WTC11 (cell line): ENCODE results near the gene UBL5. TPM values are rescaled to one million over a fixed set of nuclear protein-coding genes. Genes with fewer than 3 reads are reported as not detected.
A peak's percentile ranks its signal among the peaks of the same experiment; 100 is the strongest.

ENCODE experiments used
- ATAC-seq: fragments of 200-7000 bp; cut with Tn5 transposase; 2 replicates; pipeline ENCODE4 v1.10.0; 2021; ENCODE audit warnings: mild to moderate bottlenecking, moderate library complexity
- CTCF ChIA-PET: fragments of 300-600 bp; sonication (Branson Sonifier 250); formaldehyde crosslinking; loops from one replicate; lab custom pipeline; 2021; ENCODE audit warnings: antibody characterized with exemption; lab: Charles Lee
- POLR2A ChIA-PET: fragments of 350-600 bp; sonication (Branson Sonifier 250); formaldehyde crosslinking; loops from one replicate; lab custom pipeline; 2021; ENCODE audit warnings: antibody characterized with exemption; lab: Charles Lee
- DNase-seq: peaks from one replicate; pipeline ENCODE4 v3.0.0; 2021; ENCODE audit warnings: low spot score
- H3K27ac Mint-ChIP-seq: 2 replicates; pipeline ENCODE4 v1.8.0; 2021; ENCODE audit warnings: mixed read lengths
- H3K27me3 Mint-ChIP-seq: 2 replicates; pipeline ENCODE4 v1.8.0; 2021; ENCODE audit warnings: low read depth, mild to moderate bottlenecking, moderate library complexity, mixed read lengths
- H3K36me3 Mint-ChIP-seq: 2 replicates; pipeline ENCODE4 v1.8.0; 2021; ENCODE audit warnings: mixed read lengths
- H3K4me1 Mint-ChIP-seq: 2 replicates; pipeline ENCODE4 v1.8.0; 2022; ENCODE audit warnings: mixed read lengths
- H3K4me3 Mint-ChIP-seq: 2 replicates; pipeline ENCODE4 v1.8.0; 2021; ENCODE audit warnings: mild to moderate bottlenecking, moderate library complexity, mixed read lengths
- H3K9me3 Mint-ChIP-seq: 2 replicates; pipeline ENCODE4 v1.8.0; 2021; ENCODE audit warnings: mixed read lengths
- CREM ChIP-seq: sonication (generic); formaldehyde crosslinking; IDR thresholded peaks from 2 replicates; pipeline ENCODE4 v1.8.1; 2022; ENCODE audit warnings: mild to moderate bottlenecking, missing genetic modification reagents, moderate library complexity
- FOXP1 ChIP-seq: sonication (generic); formaldehyde crosslinking; IDR thresholded peaks from 2 replicates; pipeline ENCODE4 v1.8.0; 2022; ENCODE audit warnings: missing genetic modification reagents, mild to moderate bottlenecking, moderate library complexity, borderline replicate concordance
- GABPB1 ChIP-seq: sonication (generic); formaldehyde crosslinking; IDR thresholded peaks from 2 replicates; pipeline ENCODE4 v1.8.1; 2023; ENCODE audit warnings: mild to moderate bottlenecking, missing genetic modification reagents
- GRHL2 ChIP-seq: fragments of 250-450 bp; sonication (Bioruptor Pico); IDR thresholded peaks from 2 replicates; pipeline ENCODE4 v1.8.0; 2022; ENCODE audit warnings: mild to moderate bottlenecking, moderate library complexity; ENCODE audit not compliant: insufficient replicate concordance, severe bottlenecking
- GTF2I ChIP-seq: fragments of 250-450 bp; sonication (Bioruptor Pico); conservative IDR thresholded peaks from 2 replicates; pipeline ENCODE4 v1.4.0; 2021; ENCODE audit warnings: mild to moderate bottlenecking
- NFE2L1 ChIP-seq: sonication (generic); formaldehyde crosslinking; IDR thresholded peaks from 2 replicates; pipeline ENCODE4 v1.8.1; 2023; ENCODE audit warnings: missing genetic modification reagents
- NR1H2 ChIP-seq: sonication (generic); formaldehyde crosslinking; IDR thresholded peaks from 2 replicates; pipeline ENCODE4 v1.9.0; 2021; ENCODE audit warnings: mild to moderate bottlenecking, moderate library complexity, missing genetic modification reagents
- NR2C2 ChIP-seq: sonication (generic); formaldehyde crosslinking; IDR thresholded peaks from 2 replicates; pipeline ENCODE4 v1.8.0; 2022; ENCODE audit warnings: mild to moderate bottlenecking, missing genetic modification reagents
- PRRX2 ChIP-seq: fragments of 250-450 bp; sonication (Bioruptor Pico); IDR thresholded peaks from 2 replicates; pipeline ENCODE4 v1.8.0; 2021; ENCODE audit warnings: mild to moderate bottlenecking
- SP1 ChIP-seq: sonication (generic); formaldehyde crosslinking; conservative IDR thresholded peaks from 2 replicates; pipeline ENCODE4 v1.8.1; 2022; ENCODE audit warnings: missing genetic modification reagents
- TEAD1 ChIP-seq: sonication (generic); formaldehyde crosslinking; IDR thresholded peaks from 2 replicates; pipeline ENCODE4 v1.8.0; 2022; ENCODE audit warnings: mild to moderate bottlenecking, missing genetic modification reagents
- ZNF416 ChIP-seq: fragments of 250-450 bp; sonication (Bioruptor Pico); IDR thresholded peaks from 2 replicates; pipeline ENCODE4 v1.9.0; 2021; ENCODE audit warnings: mild to moderate bottlenecking, inconsistent platforms
- ZNF423 ChIP-seq: fragments of 250-450 bp; sonication (Bioruptor Pico); IDR thresholded peaks from 2 replicates; pipeline ENCODE4 v2.1.2; 2022; ENCODE audit warnings: mild to moderate bottlenecking, moderate library complexity
- total RNA-seq: library from RNA; stranded (reverse); gene quantifications from 3 replicates; pipeline ENCODE4 v1.2.3, GENCODE V29; 2021
- TF ChIP-seq, protein P1 (sequence below): sonication (generic); formaldehyde crosslinking; IDR thresholded peaks from 2 replicates; pipeline ENCODE4 v1.8.1; 2022; ENCODE audit warnings: mild to moderate bottlenecking, missing genetic modification reagents, moderate library complexity, borderline replicate concordance
- TF ChIP-seq, protein P2 (sequence below): sonication (generic); formaldehyde crosslinking; IDR thresholded peaks from 2 replicates; pipeline ENCODE4 v1.8.1; 2022; ENCODE audit warnings: low read depth, mild to moderate bottlenecking, moderate library complexity, missing genetic modification reagents, borderline replicate concordance
- TF ChIP-seq, protein P3 (sequence below): sonication (generic); formaldehyde crosslinking; conservative IDR thresholded peaks from 2 replicates; pipeline ENCODE4 v1.8.1; 2022; ENCODE audit warnings: mild to moderate bottlenecking, missing genetic modification reagents
- TF ChIP-seq, protein P4 (sequence below): sonication (generic); formaldehyde crosslinking; IDR thresholded peaks from 2 replicates; pipeline ENCODE4 v1.8.1; 2023; ENCODE audit warnings: mild to moderate bottlenecking, missing genetic modification reagents
- TF ChIP-seq, protein P5 (sequence below): sonication (generic); formaldehyde crosslinking; IDR thresholded peaks from 2 replicates; pipeline ENCODE4 v1.8.0; 2022; ENCODE audit warnings: mild to moderate bottlenecking, missing genetic modification reagents
- TF ChIP-seq, protein P6 (sequence below): sonication (generic); formaldehyde crosslinking; IDR thresholded peaks from 2 replicates; pipeline ENCODE4 v1.8.0; 2022; ENCODE audit warnings: mild to moderate bottlenecking, missing genetic modification reagents
- TF ChIP-seq, protein P7 (sequence below): sonication (generic); formaldehyde crosslinking; IDR thresholded peaks from 2 replicates; pipeline ENCODE4 v1.8.1; 2023; ENCODE audit warnings: mild to moderate bottlenecking, missing genetic modification reagents, moderate library complexity
- TF ChIP-seq, protein P8 (sequence below): sonication (generic); formaldehyde crosslinking; IDR thresholded peaks from 2 replicates; pipeline ENCODE4 v1.8.1; 2023; ENCODE audit warnings: mild to moderate bottlenecking, missing genetic modification reagents, moderate library complexity
- TF ChIP-seq, protein P9 (sequence below): sonication (generic); formaldehyde crosslinking; IDR thresholded peaks from 2 replicates; pipeline ENCODE4 v1.8.1; 2023; ENCODE audit warnings: mild to moderate bottlenecking, moderate library complexity, missing genetic modification reagents
- TF ChIP-seq, protein P10 (sequence below): fragments of 250-450 bp; sonication (Bioruptor Pico); IDR thresholded peaks from 2 replicates; pipeline ENCODE4 v1.9.0; 2021; ENCODE audit warnings: mild to moderate bottlenecking
- TF ChIP-seq, protein P11 (sequence below): sonication (generic); formaldehyde crosslinking; IDR thresholded peaks from 2 replicates; pipeline ENCODE4 v1.8.0; 2022; ENCODE audit warnings: mild to moderate bottlenecking, missing genetic modification reagents

UBL5 gene
- total RNA-seq, 1 experiment from 2014 or later: 402 TPM

DNA sequence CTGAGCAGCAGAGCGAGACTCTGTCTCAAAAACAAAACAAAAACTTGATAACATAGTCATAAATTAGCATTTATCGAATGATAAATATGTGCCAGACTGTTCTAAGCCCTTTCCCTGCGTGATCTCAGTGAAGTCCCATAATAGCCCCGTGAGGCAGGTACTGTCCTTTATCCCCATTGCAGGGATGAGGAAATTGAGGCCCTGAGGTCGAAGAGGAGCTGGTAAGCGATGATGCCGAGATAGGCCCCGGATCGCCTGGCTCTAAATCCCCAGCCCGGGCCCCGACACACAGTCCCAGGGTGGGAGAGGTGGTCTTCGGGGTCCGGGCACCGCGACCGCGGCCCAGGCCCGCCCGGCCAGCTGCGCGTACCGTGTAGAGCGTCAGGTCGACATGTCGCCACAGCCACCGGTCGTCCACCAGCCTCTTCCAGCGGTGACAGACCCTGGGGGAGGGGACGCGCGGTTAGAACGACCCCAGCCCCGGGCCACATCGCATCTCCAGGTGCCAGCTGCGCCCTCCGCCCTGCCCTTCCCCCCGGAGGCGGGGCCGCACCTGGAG is 9.5 kb upstream of the UBL5 start:
- CTCF ChIA-PET: interaction anchor here (1.0 kb wide), 1 partner anchor 17 kb away, joined by 3 read pairs; the partner anchor contains the start of gene PIN1
- no peak for DNase-seq
- H3K4me3 Mint-ChIP-seq: peak overlapping the region; percentile 90
- no peak for TF ChIP-seq CREM
- TF ChIP-seq NR2C2: no peak
- TF ChIP-seq, protein P1, sequence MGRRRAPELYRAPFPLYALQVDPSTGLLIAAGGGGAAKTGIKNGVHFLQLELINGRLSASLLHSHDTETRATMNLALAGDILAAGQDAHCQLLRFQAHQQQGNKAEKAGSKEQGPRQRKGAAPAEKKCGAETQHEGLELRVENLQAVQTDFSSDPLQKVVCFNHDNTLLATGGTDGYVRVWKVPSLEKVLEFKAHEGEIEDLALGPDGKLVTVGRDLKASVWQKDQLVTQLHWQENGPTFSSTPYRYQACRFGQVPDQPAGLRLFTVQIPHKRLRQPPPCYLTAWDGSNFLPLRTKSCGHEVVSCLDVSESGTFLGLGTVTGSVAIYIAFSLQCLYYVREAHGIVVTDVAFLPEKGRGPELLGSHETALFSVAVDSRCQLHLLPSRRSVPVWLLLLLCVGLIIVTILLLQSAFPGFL: no peak
- 0 out of 2 replicates have a peak, but pooled peaks have one; percentile 8 for TF ChIP-seq SP1
- no peak for TF ChIP-seq GABPB1 (CRISPR knock-in tag)
- no peak for TF ChIP-seq TEAD1
- TF ChIP-seq, protein P2, sequence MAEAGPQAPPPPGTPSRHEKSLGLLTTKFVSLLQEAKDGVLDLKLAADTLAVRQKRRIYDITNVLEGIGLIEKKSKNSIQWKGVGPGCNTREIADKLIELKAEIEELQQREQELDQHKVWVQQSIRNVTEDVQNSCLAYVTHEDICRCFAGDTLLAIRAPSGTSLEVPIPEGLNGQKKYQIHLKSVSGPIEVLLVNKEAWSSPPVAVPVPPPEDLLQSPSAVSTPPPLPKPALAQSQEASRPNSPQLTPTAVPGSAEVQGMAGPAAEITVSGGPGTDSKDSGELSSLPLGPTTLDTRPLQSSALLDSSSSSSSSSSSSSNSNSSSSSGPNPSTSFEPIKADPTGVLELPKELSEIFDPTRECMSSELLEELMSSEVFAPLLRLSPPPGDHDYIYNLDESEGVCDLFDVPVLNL (CRISPR knock-in tag): no peak
- TF ChIP-seq, protein P3, sequence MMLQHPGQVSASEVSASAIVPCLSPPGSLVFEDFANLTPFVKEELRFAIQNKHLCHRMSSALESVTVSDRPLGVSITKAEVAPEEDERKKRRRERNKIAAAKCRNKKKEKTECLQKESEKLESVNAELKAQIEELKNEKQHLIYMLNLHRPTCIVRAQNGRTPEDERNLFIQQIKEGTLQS: no peak
- no peak for TF ChIP-seq PRRX2 (CRISPR knock-in tag)
- TF ChIP-seq, protein P4, sequence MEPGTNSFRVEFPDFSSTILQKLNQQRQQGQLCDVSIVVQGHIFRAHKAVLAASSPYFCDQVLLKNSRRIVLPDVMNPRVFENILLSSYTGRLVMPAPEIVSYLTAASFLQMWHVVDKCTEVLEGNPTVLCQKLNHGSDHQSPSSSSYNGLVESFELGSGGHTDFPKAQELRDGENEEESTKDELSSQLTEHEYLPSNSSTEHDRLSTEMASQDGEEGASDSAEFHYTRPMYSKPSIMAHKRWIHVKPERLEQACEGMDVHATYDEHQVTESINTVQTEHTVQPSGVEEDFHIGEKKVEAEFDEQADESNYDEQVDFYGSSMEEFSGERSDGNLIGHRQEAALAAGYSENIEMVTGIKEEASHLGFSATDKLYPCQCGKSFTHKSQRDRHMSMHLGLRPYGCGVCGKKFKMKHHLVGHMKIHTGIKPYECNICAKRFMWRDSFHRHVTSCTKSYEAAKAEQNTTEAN (CRISPR knock-in tag): no peak
- TF ChIP-seq, protein P5, sequence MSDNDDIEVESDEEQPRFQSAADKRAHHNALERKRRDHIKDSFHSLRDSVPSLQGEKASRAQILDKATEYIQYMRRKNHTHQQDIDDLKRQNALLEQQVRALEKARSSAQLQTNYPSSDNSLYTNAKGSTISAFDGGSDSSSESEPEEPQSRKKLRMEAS (CRISPR knock-in tag): no peak
- TF ChIP-seq, protein P6, sequence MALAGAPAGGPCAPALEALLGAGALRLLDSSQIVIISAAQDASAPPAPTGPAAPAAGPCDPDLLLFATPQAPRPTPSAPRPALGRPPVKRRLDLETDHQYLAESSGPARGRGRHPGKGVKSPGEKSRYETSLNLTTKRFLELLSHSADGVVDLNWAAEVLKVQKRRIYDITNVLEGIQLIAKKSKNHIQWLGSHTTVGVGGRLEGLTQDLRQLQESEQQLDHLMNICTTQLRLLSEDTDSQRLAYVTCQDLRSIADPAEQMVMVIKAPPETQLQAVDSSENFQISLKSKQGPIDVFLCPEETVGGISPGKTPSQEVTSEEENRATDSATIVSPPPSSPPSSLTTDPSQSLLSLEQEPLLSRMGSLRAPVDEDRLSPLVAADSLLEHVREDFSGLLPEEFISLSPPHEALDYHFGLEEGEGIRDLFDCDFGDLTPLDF (CRISPR knock-in tag): no peak
- TF ChIP-seq GTF2I (CRISPR knock-in tag): no peak
- TF ChIP-seq, protein P7, sequence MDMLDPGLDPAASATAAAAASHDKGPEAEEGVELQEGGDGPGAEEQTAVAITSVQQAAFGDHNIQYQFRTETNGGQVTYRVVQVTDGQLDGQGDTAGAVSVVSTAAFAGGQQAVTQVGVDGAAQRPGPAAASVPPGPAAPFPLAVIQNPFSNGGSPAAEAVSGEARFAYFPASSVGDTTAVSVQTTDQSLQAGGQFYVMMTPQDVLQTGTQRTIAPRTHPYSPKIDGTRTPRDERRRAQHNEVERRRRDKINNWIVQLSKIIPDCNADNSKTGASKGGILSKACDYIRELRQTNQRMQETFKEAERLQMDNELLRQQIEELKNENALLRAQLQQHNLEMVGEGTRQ (CRISPR knock-in tag): no peak
- TF ChIP-seq, protein P8, sequence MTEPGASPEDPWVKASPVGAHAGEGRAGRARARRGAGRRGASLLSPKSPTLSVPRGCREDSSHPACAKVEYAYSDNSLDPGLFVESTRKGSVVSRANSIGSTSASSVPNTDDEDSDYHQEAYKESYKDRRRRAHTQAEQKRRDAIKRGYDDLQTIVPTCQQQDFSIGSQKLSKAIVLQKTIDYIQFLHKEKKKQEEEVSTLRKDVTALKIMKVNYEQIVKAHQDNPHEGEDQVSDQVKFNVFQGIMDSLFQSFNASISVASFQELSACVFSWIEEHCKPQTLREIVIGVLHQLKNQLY (CRISPR knock-in tag): no peak
- no peak for TF ChIP-seq FOXP1 (CRISPR knock-in tag)
- TF ChIP-seq, protein P9, sequence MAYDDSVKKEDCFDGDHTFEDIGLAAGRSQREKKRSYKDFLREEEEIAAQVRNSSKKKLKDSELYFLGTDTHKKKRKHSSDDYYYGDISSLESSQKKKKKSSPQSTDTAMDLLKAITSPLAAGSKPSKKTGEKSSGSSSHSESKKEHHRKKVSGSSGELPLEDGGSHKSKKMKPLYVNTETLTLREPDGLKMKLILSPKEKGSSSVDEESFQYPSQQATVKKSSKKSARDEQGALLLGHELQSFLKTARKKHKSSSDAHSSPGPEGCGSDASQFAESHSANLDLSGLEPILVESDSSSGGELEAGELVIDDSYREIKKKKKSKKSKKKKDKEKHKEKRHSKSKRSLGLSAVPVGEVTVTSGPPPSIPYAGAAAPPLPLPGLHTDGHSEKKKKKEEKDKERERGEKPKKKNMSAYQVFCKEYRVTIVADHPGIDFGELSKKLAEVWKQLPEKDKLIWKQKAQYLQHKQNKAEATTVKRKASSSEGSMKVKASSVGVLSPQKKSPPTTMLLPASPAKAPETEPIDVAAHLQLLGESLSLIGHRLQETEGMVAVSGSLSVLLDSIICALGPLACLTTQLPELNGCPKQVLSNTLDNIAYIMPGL: no peak
- TF ChIP-seq, protein P10, sequence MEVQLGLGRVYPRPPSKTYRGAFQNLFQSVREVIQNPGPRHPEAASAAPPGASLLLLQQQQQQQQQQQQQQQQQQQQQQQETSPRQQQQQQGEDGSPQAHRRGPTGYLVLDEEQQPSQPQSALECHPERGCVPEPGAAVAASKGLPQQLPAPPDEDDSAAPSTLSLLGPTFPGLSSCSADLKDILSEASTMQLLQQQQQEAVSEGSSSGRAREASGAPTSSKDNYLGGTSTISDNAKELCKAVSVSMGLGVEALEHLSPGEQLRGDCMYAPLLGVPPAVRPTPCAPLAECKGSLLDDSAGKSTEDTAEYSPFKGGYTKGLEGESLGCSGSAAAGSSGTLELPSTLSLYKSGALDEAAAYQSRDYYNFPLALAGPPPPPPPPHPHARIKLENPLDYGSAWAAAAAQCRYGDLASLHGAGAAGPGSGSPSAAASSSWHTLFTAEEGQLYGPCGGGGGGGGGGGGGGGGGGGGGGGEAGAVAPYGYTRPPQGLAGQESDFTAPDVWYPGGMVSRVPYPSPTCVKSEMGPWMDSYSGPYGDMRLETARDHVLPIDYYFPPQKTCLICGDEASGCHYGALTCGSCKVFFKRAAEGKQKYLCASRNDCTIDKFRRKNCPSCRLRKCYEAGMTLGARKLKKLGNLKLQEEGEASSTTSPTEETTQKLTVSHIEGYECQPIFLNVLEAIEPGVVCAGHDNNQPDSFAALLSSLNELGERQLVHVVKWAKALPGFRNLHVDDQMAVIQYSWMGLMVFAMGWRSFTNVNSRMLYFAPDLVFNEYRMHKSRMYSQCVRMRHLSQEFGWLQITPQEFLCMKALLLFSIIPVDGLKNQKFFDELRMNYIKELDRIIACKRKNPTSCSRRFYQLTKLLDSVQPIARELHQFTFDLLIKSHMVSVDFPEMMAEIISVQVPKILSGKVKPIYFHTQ (CRISPR knock-in tag): no peak
- no peak for TF ChIP-seq ZNF423 (CRISPR knock-in tag)
- TF ChIP-seq ZNF416 (CRISPR knock-in tag): no peak
- TF ChIP-seq, protein P11, sequence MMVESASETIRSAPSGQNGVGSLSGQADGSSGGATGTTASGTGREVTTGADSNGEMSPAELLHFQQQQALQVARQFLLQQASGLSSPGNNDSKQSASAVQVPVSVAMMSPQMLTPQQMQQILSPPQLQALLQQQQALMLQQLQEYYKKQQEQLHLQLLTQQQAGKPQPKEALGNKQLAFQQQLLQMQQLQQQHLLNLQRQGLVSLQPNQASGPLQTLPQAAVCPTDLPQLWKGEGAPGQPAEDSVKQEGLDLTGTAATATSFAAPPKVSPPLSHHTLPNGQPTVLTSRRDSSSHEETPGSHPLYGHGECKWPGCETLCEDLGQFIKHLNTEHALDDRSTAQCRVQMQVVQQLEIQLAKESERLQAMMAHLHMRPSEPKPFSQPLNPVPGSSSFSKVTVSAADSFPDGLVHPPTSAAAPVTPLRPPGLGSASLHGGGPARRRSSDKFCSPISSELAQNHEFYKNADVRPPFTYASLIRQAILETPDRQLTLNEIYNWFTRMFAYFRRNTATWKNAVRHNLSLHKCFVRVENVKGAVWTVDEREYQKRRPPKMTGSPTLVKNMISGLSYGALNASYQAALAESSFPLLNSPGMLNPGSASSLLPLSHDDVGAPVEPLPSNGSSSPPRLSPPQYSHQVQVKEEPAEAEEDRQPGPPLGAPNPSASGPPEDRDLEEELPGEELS: 0 out of 2 replicates have a peak, but pooled peaks have one; percentile 65
- no peak for TF ChIP-seq NFE2L1
- no peak for TF ChIP-seq GRHL2
- no peak for TF ChIP-seq NR1H2 (CRISPR knock-in tag)

More for the DNA sequence above, 9.5 kb upstream of the UBL5 start:
- peaks cover 30% of the 10 kb centered on the region for H3K36me3 Mint-ChIP-seq
- no peaks in the 10 kb centered on the region for H3K27me3 Mint-ChIP-seq
- H3K9me3 Mint-ChIP-seq: peaks cover 21% of the 10 kb centered on the region
- peaks cover 16% of the 10 kb centered on the region for H3K4me1 Mint-ChIP-seq
- POLR2A ChIA-PET: interaction anchor here (0.6 to 1.6 kb wide), 5 partner anchors 17 to 712 kb away, joined by 3 to 8 read pairs (median 3); partner anchors contain the start of gene PIN1
- no peak for ATAC-seq
- peak overlapping the region; percentile 93 for H3K27ac Mint-ChIP-seq
